Gastroesophageal sphincter (tissue), 3 donors: ENCODE data around the gene ZIC4.

ENCODE experiments used
- EP300 ChIP-seq: sonication (generic); formaldehyde crosslinking; IDR thresholded peaks from one replicate; pipeline ENCODE4 v1.6.1; 2017; ENCODE audit warnings: antibody characterized with exemption, mild to moderate bottlenecking
- POLR2A ChIP-seq, 2 donors: fragments of 450-650 bp; IDR thresholded peaks; one replicate each; pipeline ENCODE4 v1.6.1; 2017; ENCODE audit warnings: antibody characterized with exemption in 2 of 2, mild to moderate bottlenecking in 2 of 2, moderate library complexity in 1 of 2
- POLR2AphosphoS5 ChIP-seq: sonication (generic); formaldehyde crosslinking; IDR thresholded peaks from one replicate; pipeline ENCODE4 v1.6.1; 2017; ENCODE audit warnings: antibody characterized with exemption
- TF ChIP-seq, protein P1 (sequence below), 4 experiments: fragments of 200-600 bp in 2 of 4; fragments of 450-650 bp in 2 of 4; sonication (generic) in 1 of 4; IDR thresholded peaks; one replicate each; pipeline ENCODE4 v1.5.1; 2017 to 2019; ENCODE audit warnings: antibody characterized with exemption in 4 of 4, mild to moderate bottlenecking in 2 of 4, moderate library complexity in 2 of 4

DNA sequence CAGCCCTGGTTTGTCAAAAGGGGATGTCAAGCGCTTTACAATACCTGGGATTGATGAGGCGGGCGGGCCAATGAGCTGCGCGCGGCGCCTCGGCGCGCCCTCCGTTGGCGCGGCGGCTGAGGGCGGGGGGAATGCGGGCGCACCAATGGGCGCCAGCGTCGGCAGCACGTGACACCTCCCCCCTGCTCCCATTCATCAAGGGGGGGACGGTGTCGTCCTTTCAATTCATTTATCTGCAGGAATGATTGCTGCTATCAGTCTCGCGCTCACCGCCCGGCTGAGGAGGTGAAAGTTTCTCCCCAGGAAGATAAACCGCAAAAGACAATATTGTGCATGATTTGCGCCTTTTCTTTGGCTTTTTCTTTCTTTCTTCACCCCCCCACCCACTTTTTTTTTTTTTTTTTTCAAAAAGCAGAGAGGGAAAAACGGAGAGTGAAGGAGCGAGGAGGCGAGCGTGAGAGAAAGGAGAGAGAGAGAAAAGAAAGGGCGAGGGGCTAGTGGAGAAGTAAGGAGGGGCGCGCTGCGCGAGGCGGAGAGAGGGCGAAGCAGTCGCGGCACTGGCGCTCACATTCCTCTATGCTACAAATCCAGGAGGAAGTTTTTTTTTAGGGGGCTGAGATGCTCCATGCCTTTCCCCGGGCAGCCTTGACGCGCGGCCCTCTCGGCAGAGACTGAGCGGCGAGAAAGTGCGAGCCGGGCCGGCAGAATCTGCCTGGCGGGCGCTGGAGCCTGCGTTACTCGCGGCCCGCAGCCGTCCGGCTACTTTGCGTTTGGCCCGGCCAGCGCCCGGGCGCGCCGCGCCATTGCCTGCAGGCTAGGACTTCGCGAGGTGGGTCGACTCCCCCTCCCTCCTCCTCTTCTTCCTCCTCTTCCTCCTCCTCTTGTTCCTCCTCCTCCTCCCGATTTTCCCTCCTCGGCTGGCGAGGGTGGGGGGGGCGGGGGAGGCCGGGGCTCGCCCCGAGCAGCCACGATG is 3.1 kb upstream of the ZIC4 start, which contains the start of gene ZIC1:
- TF ChIP-seq, protein P1, sequence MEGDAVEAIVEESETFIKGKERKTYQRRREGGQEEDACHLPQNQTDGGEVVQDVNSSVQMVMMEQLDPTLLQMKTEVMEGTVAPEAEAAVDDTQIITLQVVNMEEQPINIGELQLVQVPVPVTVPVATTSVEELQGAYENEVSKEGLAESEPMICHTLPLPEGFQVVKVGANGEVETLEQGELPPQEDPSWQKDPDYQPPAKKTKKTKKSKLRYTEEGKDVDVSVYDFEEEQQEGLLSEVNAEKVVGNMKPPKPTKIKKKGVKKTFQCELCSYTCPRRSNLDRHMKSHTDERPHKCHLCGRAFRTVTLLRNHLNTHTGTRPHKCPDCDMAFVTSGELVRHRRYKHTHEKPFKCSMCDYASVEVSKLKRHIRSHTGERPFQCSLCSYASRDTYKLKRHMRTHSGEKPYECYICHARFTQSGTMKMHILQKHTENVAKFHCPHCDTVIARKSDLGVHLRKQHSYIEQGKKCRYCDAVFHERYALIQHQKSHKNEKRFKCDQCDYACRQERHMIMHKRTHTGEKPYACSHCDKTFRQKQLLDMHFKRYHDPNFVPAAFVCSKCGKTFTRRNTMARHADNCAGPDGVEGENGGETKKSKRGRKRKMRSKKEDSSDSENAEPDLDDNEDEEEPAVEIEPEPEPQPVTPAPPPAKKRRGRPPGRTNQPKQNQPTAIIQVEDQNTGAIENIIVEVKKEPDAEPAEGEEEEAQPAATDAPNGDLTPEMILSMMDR (IDR thresholded peaks at IDR 0.05): no peak
- TF ChIP-seq POLR2AphosphoS5 (no peak), POLR2A (IDR thresholded peaks at IDR 0.05) (no peak), EP300 (no peak)
